NOMO-1 treated with DMSO at 0.1 percent for 48 hours (cell line): ENCODE results near the gene AHNAK2.

Source experiments
- DNase-seq: peaks from one replicate; lab custom pipeline; 2025; ENCODE audit not compliant: unreplicated experiment; lab: John Stamatoyannopoulos, UW

The AHNAK2 gene

DNA sequence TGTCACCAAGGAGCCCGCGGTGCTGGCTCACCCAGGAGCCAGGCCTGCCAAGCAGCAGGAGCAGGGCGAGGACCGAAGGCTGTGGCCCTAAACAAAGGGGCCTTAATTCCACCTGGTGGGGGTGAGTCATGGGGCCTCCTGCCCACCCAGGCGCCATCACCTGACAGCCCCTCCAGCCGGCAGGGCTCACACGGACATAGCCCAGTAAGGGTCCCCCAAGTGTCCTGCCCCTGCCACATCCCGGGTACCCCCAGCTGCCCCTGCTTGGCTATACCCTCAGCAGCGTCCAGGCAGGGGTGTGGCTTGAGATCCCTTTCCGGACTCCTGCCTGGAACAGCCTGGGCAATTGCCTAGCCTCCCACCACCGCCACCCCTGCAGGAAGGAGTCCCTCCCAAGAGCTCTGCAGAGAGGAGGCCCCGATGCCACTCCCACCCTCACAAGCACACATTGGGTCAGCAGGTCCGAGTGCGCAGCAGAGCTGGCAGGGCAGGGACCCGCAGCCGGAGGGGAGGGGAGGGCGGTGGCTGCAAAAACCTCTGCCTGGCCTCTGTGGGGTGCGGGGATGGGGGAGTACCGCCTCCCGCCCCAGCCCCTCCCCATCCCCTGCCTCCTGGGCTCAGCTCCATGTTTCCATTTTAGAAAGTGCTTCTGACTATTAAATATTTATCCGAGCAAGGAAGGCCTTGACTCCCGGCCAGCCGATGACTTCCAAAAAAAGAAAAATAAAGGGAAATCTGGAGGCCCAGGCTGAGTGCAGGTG lies 4.6 kb downstream of the AHNAK2 start:
- DNase-seq: no peak

DNA sequence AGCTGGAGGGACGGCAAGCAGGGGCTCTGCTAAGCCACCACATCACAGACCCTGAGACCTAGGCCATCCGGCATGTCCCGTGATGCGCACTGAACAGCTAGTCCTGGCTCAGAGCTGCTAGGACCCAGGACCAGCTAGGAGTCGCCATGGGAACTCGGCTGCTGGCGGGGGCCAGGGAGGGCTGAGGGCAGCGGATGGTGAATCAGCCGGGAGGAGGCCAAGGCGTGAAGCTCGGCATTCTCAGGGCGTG lies 5.1 kb downstream of the AHNAK2 start:
- no peak for DNase-seq

DNA sequence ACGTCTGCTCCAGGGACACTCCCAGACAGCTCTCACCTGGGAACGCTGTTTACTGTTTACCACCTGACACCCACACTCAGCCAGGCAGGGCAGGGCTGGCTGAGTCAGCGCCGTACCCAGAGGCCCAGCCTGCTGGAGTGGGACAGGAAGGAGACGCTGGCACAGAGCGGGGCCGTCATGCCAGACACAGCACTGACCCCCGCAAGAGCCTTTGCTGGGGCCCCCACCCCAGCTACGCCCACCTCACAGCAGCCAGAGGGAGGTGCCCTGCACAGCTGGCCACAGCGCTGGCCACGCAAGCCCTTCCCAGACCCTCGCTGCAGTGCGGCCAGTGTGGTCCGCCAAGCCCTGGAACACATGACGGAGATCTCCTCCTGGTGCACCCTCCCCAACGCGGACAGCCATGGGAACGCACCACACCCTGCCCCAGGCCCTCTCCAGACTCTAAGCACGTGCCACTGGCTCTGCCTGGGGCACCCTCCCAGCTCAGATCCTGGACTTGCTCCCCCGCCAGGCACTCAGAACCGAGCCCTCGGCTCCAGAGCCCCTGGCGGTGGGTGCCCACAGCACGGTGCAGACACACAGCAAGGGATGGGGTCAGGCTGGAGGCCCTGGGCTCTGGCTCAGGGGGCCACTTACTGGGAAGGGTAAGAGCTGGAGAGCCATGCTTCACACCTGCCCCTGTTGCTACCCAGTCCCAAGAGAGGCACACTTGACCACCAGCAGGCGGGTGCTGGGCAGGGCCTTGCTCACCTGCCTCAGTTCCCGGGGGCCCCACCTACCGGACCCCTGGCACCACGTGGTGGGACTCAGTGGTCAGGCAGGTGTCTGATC lies 5.7 kb downstream of the AHNAK2 start:
- no peak for DNase-seq

DNA sequence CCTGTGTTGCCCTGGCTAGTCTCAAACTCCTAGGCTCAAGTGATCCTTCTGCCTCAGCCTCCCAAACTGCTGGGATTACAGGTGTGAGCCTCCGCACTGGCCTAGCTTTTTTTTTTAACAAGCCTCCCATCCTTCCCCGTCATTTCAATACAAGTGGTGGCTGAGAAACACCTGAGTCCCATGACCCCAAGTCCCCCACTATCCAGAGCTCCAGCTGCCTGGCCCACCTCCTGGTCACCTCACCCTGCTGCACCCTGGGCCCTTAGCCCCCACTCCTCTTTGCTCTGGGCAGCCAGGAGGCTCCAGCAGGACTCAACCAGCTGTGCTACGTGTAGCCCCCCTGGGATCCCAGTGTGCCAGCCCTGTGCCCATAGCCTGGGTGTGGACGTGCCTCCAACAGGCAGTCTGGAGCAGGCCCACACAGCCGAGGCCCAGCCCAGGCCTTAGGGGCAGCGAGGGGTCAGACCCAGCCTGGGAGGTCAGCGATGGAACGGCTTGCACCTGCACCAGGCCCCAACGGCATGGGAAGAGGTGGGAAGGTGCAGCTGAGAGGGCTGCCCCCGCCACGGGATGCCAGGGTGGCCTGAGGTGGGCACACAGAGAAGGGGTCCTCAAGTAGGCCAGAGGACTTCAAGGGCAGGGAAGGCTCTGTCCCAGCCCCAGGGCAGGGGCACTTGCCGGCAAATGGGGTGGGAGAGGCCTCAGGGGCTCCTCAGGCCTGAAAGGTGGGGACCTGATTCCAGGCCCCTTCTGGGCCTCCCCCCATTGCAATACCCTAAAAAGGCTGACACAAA lies 6.5 kb downstream of the AHNAK2 start:
- DNase-seq: no peak

DNA sequence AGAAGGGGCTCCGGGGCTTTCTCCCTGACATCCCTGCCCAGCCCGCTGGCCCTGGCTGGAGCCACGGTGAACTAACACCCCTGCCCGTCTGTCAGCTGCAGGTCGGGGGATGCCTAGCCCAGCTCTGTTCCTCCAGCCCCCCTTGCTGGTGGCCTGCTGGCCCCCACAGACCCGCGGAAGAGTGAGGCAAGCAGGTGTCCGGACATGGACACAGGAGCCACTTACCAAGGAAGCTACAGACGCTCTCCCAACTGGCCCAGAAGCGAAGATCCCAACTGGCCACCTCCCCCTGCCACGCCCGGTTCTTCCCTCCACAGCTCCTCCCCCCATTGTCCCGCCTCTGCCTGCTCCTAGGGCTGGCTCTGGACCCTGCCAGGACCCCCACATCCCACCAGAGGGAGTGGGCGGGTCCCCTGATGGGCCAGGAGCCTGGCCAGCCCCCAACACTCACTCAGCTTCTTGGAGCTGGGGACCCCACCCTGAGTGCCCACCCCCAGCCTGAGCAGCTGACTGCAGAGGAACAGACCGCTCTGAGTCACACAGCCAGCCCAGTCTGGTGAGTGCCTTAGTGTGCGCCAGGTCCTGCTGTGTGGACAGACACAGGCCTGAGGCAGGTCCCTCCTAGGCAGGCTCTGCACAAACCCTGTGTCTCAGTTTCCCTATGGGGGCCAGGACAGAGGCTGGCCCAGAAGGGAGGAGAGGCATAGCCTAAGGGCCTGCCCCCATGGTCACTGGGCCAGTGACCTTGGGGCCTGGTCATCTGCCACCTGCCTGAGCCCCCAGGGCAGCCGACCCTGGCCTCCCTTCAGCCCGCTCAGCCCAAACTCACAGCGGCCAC lies 7.7 kb downstream of the AHNAK2 start:
- DNase-seq: no peak

DNA sequence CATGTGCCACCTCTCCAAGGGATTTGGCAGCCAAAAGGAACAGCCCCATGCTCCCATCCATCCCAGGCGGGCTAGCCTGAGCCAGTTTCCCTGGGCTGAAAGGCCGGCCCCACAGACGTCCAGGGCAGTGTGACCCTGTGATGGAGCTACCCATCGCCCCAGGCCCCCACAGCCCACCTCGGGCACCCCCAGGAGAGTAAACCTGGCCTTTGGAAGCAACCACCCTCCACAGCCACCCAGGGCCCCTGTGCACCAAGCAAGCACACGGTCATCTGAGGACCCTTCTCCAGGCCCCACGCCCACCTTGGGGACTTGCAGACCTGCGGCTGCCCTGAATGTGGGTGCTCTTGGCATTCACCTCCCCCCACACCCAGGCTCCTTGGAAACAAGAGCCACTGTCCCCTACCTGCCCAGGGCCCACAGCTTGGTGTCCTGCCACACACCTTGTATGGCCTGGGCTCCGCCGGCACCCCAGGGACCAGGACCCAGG lies 8.4 kb downstream of the AHNAK2 start:
- DNase-seq: no peak

DNA sequence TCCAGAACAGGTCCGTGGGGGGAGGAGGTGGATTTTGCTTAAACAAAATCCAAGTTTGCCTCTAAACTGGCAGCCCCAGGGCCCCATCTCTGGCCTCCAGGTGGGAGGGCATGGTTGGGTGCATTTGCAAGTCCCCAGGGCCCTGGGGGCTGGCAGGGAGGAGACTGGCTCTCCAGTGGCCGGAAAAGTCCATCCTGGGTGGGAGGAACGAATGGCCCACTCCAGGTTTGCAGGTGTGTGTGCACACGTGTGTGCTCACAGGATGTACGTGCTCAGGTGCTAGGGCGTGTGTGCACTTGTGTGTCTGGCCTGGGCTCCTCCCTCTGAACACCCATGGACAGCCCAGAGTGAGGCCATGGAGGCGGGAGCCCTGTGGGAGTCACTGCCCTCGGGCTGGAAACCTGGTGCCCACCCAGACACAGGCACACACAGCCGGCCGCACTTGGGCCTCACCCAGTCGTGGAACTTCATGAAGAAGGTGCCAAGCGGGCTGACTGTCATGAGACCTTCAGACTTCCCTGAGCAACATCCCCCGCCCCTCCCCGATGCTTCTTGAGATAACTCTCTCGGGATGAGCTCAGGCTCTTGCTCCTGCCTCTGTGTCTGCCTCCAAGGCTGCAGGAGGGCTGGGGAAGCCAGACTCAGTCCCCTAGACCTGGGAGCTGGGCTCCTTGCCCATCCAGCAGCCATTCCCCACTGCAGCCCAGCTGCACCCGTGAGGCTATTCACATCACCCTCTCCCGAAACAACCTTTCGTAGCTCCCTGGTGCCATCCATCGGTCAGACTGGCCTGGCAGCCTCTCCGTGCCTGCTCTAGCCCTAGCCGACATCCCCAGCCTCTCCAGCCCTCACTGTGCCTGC lies 9.4 kb downstream of the AHNAK2 start:
- DNase-seq: no peak

DNA sequence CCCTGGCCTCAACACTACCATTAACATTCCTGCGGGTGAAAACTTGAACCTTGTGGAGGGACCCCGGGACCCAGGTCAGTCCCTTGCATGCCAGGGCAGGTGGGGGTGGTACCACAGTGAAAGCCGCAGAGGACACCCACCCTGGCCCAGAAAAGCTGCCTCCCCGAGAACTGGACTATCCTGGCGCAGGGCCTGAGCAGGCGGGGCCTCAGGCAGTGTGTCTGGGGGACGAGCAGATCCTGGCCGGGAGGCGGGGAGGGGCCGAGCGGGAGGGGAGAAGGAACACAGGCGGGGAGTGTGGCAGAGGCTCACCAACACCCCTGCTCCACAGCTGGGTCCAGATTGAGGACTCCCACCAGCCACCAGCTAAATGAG lies 10.0 kb downstream of the AHNAK2 start:
- no peak for DNase-seq

DNA sequence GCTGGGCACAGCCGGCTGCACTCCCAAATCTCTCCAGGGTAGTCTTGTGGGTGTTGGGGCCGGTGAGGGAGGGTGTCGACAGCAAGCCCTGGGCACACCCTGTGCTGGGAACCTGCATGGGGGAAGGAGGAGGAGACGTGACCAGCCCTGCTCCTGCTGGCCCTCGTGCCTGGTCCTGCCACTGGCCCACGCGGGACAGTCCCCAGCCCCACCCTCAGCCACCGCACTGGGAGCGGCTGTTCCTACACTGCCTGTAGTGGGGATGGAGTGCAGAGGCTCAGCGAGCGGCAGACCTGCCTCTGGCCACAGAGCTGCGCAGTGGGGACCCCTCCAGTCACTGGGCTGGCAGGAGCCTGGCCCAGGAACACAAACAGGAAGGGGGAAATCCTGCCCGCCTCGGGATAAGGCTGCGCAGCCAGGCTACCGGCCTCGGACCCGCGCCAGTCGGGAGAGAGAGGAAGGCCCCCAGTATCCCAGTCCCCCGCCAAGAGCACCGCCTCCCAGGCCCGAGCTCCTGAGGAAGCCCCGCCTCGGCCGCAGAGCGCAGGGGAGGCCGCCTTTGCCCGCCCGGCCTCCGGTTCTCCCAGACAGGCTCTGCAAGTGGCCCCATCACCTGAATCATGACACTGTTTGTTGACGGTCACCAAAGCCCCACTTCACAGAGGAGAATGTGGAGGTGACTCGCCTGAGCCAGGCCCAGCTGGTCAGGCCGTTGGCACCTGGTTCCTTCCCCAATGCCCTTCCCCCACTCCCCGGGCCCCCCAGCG lies 10.6 kb downstream of the AHNAK2 start:
- DNase-seq: no peak

DNA sequence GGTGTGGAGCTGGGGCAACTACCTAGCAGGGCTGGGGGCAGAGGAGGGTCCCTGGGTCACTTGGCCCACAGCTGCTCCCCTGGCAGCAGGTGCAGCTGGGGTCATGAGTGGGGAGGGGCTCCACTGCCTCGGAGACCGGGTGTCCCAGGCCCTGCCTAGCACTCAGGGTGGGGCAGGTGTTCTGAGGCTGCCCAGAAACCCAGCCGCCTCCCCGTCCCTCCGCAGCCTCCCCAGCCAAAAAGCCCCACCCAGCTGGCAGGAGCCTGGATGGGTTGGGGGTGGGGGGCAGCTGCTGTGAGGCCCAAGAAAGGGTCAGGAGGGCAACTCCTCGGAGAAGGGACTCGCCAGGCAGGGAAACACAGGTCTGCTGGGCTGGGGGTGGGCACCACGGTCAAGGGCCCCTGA lies 11.2 kb downstream of the AHNAK2 start:
- no peak for DNase-seq

DNA sequence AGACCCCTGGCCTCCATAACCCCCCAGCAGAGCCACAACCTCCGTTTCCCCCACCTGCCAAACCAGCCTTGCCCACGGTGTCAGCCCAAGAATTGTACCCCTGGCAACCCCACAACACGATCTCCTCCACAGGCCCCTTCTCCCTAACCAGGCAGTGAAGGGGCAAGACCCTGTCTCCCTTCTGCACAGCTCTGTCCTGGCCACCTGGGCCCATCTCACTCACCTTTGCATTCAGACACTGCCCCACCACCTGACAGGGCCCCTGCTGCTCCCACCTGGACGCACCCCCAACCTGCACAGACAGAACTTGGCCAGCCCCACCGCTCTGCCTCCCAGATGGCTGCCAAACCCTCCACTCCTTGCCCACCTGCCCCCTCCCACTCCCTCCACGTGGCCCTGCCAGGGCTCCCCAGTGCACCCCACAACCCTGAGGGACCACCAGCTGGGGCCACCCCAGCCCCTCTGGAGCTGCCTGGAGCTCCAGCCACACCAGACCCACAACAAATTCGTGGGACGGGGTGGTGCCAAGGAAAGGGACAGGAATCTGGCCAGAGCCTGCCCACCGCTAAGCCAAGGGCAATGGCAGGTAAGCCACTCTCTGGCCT lies 11.8 kb downstream of the AHNAK2 start:
- DNase-seq: no peak

DNA sequence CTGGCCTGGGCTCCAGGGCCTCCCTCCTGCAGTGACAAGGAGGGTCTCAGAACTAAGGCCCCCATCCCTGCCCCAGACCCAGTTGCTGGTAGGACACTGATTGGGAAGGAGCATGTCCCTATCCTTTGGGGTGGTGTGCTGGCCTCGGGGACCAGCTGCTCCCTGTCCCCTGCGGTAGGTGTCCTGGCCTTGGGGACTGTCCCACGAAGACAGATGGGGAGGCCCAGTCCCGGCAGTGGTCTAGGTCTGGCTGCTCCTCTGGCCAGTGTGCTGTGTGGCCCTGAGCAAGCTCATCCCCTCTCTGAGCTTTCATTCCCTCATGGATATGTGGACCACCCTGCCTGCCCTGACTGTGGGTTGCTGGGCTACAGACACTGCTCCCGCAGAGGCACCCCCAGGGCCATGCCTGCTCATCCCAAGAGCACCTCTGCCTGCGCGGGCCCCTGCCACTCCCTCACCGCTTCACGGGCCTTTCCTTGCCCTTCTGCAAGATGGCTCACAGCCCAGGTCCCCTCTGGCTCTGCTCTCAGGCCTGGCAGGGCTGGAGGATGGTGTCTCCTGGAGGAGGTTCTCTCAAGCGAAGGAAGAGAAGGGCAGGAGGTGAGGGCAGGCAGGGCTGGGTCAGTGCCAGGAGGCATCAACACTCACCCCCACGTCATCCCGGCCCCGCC lies 12.5 kb downstream of the AHNAK2 start:
- no peak for DNase-seq

DNA sequence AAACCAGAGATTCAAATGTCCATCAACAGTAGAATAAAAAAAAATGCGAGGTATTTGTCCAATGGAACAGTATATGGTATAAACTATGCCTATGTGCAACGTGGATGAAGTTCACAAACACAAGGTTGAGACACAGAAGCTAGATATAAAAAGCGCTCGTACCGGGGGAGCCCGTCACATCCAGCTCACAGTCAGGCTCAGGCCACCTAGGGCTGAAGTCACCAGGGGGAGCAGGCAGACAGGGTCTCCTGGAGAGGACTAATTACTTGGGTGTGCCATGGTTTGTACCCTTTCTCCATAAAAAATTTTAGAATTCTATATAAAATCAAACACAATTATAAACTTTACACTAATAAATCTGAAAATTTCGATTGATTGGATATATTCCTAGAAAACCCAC lies 13.6 kb downstream of the AHNAK2 start:
- DNase-seq: no peak

DNA sequence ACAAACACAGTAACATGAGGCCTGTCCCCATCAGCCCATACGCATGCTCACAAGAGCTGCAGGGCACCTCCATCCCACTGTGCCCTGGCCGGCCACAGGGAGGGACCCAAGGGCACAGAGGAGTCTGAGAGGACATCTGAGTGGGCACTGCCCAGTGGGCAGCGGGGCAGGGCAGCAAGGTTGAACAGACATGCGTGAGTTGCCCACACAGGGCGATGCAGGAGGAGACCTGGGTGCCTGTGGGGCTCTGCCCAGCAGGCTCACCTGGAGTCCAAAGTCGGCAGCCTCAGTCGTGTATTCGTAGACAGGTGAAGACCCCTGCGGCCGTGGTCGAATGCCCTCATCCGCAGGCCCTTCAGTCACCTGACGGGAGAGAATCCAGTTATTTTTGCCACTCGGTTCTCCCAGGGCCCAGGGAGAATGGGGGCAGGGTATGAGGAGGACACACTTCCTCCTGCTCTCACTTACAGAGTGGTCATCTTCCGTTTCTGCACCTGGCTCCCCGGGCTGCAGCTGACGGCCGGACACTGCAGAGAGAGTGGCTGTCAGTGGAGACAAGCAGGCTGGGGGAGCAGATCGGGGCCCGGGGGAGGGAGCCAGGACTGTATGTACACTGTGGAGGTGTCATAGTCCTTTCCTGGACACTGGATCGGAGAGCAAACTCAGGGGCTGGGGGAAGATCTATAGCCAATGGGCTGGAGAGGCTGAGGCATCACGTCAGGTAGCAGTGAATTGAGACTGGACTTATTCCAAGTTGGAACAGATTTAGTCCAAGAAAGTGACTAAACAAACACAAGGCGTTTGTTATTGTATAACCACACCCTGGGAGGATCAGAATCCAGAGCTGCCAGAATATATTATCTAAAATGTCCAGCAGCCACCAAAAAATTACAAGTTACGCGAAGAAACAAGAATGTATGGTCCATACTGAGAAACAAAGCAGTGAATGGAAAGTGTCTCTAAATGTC lies 20.7 kb downstream of the AHNAK2 start:
- DNase-seq: no peak

DNA sequence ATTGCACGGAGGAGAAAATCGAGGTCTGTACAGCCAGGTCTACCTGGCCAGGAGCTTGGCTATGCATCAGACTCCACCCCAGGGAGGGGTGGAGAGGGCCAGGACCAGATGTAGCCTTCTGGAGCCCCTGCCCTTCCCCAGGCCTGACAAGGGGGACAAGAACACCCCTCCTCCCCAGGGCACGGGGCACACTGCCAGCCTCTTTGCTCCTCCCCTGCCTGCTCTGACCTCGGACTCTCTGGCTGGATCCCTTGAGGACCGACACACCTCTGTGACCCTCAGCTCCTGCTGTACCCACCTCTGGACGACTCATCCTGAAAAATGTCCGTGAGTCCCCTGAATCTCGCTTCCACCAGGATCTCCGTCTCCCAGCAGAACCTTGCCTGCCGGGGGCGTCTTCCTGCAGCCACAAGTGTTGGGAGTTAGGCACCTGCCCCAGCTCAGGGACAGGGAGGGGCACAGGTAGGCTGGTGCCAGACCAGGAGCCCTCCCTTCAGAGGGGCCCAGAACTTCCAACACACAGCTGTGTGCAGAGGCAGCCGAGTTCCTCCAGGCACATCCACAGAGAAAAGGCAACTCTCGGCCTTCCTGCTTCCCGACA lies 21.8 kb downstream of the AHNAK2 start:
- no peak for DNase-seq

DNA sequence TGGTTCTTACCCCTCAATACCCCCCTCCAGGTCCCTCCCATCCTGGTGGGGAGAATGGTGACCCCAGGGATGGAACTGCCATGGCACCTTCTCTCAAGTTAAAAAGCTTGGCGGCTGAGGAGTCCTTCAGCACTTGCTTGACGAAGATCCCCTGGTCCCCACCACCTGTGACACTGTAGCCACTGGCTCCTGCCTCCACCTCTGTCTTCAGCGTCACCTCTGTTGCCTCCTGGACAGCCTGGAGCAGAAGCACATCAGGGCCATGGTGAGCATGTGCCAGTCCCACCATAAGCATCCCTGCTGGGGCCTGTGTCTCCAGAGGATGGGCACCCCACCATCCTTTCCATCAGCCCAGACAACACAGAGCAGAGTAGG lies 22.8 kb downstream of the AHNAK2 start:
- no peak for DNase-seq
